Activated effector memory CD4-positive, alpha-beta T cell treated with Interleukin-2 at 50 U/mL for 16 hours (primary cell): ENCODE data around the gene TAF6L.
"Not testable (repeated sequence)": the region's sequence is repeated elsewhere in the genome, so short reads cannot be mapped to it uniquely, and the experiment has no call there.

Source experiments
- DNase-seq: peaks from one replicate; pipeline ENCODE4 v3.0.0-alpha.2; 2020

Gene TAF6L, protein sequence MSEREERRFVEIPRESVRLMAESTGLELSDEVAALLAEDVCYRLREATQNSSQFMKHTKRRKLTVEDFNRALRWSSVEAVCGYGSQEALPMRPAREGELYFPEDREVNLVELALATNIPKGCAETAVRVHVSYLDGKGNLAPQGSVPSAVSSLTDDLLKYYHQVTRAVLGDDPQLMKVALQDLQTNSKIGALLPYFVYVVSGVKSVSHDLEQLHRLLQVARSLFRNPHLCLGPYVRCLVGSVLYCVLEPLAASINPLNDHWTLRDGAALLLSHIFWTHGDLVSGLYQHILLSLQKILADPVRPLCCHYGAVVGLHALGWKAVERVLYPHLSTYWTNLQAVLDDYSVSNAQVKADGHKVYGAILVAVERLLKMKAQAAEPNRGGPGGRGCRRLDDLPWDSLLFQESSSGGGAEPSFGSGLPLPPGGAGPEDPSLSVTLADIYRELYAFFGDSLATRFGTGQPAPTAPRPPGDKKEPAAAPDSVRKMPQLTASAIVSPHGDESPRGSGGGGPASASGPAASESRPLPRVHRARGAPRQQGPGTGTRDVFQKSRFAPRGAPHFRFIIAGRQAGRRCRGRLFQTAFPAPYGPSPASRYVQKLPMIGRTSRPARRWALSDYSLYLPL

DNA sequence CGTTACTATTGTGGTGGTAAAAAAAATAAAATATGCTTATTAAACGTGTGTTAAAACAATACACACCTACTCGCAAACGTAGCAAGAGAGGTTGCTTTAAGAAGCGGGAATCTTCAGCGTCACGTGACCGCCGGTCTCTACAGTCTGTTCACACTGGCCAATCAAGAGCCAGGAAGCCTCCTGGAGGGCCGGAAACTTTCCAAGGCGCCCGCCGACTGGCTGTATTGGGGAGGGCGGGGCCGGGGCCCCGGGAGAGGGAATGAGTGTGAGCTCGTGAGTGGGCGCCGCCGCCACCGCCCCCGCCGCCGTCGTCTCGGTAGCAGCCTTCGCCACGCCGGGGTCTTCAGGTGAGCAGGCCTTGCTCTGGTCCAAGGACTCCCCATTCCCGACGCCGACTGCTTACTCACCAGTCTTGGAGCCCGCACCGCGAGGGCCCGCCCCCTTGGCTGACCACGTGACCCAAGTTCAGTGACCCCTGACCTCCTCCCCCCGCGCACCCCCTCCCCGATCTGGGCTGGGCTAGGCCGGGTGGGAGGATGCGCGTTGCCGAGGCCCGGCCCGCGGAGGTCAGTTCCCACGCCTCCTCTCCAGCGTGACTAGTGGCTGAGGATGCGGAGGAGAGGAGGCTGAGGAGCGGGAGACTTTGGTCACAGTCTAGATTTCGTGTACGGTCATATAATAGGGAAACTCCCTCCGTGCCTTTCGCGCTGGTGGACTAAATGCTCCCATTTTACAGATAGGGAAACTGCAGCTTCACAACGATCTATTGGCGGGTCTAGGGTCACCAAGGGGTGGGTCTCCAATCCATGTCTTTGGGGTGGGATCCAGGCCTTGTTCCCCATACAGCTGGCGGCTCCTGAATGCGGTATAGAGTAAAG is at the start of gene TAF6L:
Gene TAF6L, plus strand, starts transcription at position 253 of the 878 bp plus-strand sequence. CDS start 4,388 bp downstream, outside the sequence.
- peak; percentile 90 for DNase-seq

- DNase-seq: no peak
Measured at GRCh38 chr11:62721994-62722393, 49.2 kb upstream of the TAF6L start.

DNA sequence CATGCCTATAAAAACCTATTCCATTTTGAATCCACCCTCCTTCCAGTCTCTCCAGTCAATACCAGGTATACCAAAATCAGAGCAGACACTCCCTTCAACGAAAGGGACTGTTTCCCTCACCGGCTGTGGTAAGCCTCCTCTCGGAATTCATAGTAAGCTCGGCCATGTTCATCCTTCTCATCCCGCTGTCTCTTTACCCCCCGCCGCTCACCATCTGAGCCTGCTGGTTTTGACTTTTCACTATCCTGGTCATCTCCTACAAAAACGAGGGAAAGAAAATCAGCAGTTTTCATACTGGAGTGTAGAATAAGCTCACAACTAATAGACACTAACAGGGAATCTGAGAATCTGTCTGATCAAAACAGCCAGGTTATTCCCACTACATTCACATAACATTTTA is 47.0 kb upstream of the TAF6L start:
- DNase-seq: no peak

DNA sequence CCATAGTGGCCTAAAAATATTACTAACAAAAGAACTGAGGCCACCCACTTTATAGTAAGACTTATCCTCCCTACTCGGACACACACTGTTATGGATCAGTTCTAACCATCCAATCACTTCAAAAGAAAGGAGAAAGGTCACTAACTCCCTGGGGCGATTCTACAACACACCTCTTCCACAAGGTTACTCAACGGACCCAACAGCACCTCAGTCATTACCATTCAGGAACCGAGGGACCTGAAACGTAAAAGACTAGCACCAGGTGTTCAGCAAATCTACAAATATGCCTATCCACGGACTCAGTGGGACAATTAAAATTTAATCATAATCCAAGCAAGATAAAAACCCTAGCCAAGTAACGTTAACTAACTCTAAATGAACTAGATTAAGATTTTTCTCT is 45.5 kb upstream of the TAF6L start:
- DNase-seq: no peak

- no peak for DNase-seq
Measured at GRCh38 chr11:62726156-62726914, 44.9 kb upstream of the TAF6L start.

GRCh38 chr11:62726915-62727164 is 44.4 kb upstream of the TAF6L start:
- DNase-seq: no peak

DNA sequence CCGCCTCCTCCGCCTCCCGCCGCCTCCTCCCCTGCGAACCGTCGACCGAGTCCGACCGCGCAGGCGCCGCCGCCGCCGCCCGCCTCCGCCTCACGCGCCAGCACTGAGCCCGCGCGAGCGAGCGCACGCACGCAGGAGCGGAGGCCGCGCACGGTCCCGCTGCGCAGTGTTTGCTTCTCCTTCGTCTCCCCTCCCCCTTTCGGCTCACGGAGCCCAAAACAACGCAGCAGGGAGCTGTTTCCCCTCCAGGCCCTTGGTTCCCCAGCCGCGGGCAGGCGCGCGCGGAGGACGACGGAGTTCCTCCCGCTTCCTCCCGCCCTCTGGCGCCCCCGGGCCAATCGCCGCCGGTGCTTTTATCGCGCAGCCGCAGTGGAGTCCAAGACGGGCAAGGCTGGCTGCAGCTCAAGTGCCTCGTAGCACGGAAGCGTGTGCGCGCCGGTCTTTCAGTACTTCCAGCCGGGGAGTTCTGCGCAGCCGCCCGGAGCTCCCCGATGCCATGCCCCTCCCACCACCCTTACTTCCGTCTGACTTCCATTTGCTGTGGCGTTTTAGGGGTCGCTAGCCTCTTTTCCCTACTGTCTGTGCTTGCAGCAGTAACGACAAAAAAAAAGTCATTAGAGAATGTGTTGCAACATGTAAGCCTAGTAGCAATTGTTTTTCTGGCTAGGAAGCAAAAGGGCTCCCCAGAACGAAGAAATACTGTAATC is 43.9 kb upstream of the TAF6L start, which contains the start of gene HNRNPUL2:
Gene HNRNPUL2, minus strand, starts transcription at position 293 of the 707 bp plus-strand sequence. CDS start 301 bp downstream, outside the sequence.
- peak; percentile 98 for DNase-seq

GRCh38 chr11:62727872-62728170 is 43.4 kb upstream of the TAF6L start:
- DNase-seq: peak; percentile 75

- peak; percentile 77 for DNase-seq
Measured at GRCh38 chr11:62728171-62728988, 42.8 kb upstream of the TAF6L start, which contains the start of gene TTC9C. Gene TTC9C (plus strand): TSS chr11:62728486. CDS start chr11:62728849, 363 bp downstream.

- not testable (repeated sequence) for DNase-seq
Measured at GRCh38 chr11:62730076-62730475, 41.1 kb upstream of the TAF6L start.

- no peak for DNase-seq
Measured at GRCh38 chr11:62732830-62733229, 38.4 kb upstream of the TAF6L start.

- DNase-seq: no peak
Measured at GRCh38 chr11:62737196-62737595, 34.0 kb upstream of the TAF6L start.

DNA sequence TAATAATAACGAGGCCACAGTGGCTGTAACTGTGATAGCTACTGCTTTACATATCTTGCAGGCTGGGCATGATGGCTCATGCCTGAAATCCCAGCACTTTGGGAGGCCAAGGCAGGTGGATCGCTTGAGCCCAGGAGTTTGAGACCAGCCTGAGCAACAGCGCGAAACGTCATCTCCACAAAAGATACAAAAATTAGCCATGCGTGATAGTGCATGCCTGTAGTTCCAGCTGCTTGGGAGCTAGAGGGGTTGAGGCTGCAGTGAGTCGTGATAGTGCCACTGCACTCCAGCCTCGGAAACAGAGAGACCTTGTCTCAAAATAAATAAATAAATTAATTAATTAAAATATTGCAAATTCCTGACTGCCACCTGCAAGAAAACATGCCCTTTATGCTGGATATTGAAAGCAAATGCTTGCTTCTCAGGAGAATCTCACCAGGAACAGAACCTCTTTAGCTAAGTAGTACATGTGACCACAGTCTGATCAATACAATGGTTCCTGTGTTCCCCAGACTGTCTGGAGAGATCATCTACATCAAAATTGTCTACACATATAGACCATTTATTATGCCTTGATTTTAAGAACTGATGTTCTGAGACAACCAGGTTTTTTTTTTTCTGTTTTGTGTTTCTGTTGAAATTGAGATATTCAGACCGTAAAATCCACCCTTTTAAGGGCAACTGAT is 23.6 kb upstream of the TAF6L start:
- no peak for DNase-seq

- DNase-seq: not testable (repeated sequence)
Measured at GRCh38 chr11:62749931-62750330, 21.3 kb upstream of the TAF6L start.

- DNase-seq: no peak
Measured at GRCh38 chr11:62752177-62752785, 18.9 kb upstream of the TAF6L start.

DNA sequence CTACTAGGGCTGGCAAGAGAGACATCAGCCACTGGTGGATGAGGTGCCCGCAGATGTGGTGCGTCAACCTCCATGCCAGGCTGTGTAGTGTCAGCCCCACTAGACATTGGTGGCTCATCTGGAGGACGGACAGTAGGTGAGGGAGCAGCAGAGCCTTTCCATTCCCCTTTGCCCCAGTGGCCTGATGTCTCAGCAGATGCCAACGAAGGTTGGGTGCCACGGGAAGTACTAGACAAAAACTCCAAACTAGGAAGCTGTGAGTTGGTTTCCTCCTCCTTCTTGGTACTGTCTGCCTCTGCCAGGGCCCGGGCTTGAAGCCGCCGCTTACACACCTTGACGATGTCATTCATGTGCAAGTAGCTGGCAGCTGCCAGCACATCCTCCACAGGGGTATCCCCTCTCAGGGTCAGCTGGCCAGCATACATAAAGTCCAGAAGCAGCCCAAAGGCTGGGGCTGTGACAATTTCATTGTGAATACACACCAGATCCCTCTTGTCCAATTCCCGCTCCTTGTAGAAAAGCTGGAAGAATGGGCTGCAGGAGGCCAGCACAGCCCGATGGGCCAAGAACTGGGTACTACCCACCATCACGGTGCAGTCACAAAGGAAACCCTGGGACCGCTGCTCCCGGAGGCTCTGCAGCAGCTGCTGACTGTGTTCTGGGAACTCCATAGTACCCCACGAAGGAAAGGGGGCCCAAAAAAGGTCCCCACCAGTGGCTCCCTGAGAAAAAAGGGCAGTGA is 18.0 kb upstream of the TAF6L start:
- no peak for DNase-seq

DNA sequence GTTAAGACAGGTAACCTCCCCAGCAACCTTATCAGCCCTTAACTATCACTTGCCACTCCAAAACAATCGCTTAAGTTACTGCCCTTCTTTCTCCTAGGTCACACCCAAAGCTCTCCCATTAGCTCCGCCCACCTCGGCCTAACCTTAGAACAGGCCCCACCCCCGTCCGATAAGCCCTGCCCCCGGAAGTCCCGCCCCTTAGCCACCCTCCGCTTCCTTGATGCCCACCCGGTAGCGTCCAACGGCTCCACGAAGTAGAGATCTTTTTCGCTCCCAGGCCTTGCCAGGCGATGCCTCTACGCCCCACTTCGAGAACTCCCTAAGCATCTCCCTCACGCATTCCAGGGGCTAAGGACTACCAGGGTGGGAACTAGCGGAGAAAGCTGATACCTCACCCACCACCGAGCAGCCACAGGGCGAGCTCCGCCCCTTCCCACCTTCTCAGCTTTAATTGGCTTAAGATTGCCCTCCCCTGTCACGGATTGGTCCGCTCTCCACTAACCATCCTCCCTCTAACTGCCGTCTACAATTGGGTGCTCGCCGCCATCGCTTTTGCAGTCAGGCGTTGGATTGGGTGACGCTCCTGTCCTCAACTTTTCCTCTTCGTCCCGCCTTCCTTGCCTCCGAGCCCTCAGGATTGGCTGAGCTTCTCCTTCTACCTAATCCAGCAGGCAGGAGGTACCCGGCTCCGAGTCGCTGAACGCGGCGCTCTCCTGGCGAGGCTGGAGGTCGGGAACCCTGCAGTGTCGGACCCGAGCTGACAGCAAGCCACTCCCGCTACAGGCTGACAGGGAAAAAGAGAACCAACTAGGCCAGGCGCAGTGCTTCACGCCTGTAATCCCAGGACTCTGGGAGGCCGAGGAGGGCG is 17.2 kb upstream of the TAF6L start, which contains the start of gene ZBTB3:
Gene ZBTB3, minus strand, starts transcription at position 425 of the 868 bp plus-strand sequence. CDS start 496 bp downstream, outside the sequence.
- DNase-seq: peak; percentile 93

- DNase-seq: no peak
Measured at GRCh38 chr11:62755086-62755615, 16.0 kb upstream of the TAF6L start.
